ENCODE results near the gene TNPO3. TPM values are rescaled to one million over a fixed set of nuclear protein-coding genes. Genes with fewer than 3 reads are reported as not detected.

TNPO3 gene
- total and polyA plus RNA-seq, 2 of the 4 experiments (the other 2 are of a cell fraction) = 24.2 to 77.2 TPM

DNA sequence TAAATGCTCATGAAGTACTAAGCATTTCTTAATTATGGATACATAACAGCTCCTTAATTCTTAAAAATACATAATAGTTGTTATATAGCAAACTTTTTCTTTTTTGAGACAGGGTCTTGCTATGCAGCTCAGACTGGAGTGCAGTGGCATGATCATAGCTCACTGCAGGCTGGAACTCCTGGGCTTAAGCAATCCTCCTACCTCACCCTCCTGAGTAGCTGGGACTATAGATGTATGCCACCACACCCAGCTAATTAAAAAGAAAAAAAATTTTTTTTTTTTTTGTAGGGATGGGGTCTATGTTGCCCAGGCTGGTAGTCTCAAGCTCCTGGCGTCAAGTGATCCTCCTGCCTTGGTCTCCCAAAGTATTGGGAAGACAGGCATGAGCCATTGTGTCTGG, 86.3 kb downstream of the TNPO3 start:
- no peak overlapping the region for H3K56ac ChIP-seq (ENCODE audit: extremely low read depth, insufficient read depth, low read length)
- no peaks in the 10 kb centered on the region for H3K9me1 ChIP-seq (ENCODE audit: insufficient read depth, low read length)
- DNase-seq = no peak
- ChIA-PET POLR2A (ENCODE audit: unreplicated experiment) (no interaction called here), CTCF (no interaction called here)
- H3K36me3 ChIP-seq (ENCODE audit: control insufficient read depth, insufficient read depth, low read length) = peaks cover 31% of the 10 kb centered on the region
- H3K9ac ChIP-seq (ENCODE audit: low read depth, low read length) = no peak overlapping the region
- H4K5ac ChIP-seq (ENCODE audit: low read depth, low read length) = no peak overlapping the region
- ATAC-seq (ENCODE audit: low read depth) = no peak
- BruUV-seq (replicated peaks) = no TSS peak
- no peak overlapping the region for H2BK15ac ChIP-seq (ENCODE audit: low read depth, low read length)
- no peaks in the 10 kb centered on the region for H3K27me3 ChIP-seq (ENCODE audit: control insufficient read depth, insufficient read depth, low read length)
- H2BK20ac ChIP-seq (ENCODE audit: low read depth, low read length) = no peak overlapping the region
- intact Hi-C loops (cut with micrococcal nuclease) (no loop called here), dilution Hi-C loops (cut with HindIII; ENCODE audit: low sequenced_read_pairs, unreplicated experiment) (no loop called here), in situ Hi-C loops (cut with MboI; ENCODE audit: low sequenced_read_pairs) (no loop called here)
- H4K8ac ChIP-seq (ENCODE audit: low read depth in 2 of 2, low read length in 2 of 2) = no peak overlapping the region
- no peak overlapping the region for H2AK9ac ChIP-seq (replicated peaks; ENCODE audit: low read depth, low read length, poor library complexity)
- H3K14ac ChIP-seq (replicated peaks; ENCODE audit: low read depth, low read length) = no peak overlapping the region
- H3K4ac ChIP-seq (ENCODE audit: low read depth, low read length) = no peak overlapping the region
- no peak overlapping the region for H3K4me2 ChIP-seq (ENCODE audit: low read depth, low read length)
- H3K23ac ChIP-seq (ENCODE audit: low read depth, low read length) = no peak overlapping the region
- H3K27ac ChIP-seq (ENCODE audit: insufficient read depth, low read length) = no peak overlapping the region
- no peaks in the 10 kb centered on the region for H3K4me1 ChIP-seq (ENCODE audit: control insufficient read depth, insufficient read depth, low read length)
- no peak overlapping the region for H3K4me3 ChIP-seq (ENCODE audit: insufficient read depth, low read depth, low read length)
- H3K9me3 ChIP-seq (ENCODE audit: control insufficient read depth, insufficient read depth, low read length) = no peaks in the 10 kb centered on the region
- H4K20me1 ChIP-seq (ENCODE audit: insufficient read depth, low read length) = no peaks in the 10 kb centered on the region
- no peaks in the 10 kb centered on the region; a peak in 2 of 4 replicates for H3K79me1 ChIP-seq (ENCODE audit: low read depth in 1 of 2, low read length in 2 of 2)
- H4K91ac ChIP-seq (ENCODE audit: insufficient read depth, low read depth, low read length) = no peak overlapping the region
- no peak overlapping the region for H2AFZ ChIP-seq (replicated peaks; ENCODE audit: low read length, poor library complexity)
- no peak for TF ChIP-seq CHD1 (IDR thresholded peaks at IDR 0.05; ENCODE audit: low read depth, low read length)
- TF ChIP-seq BHLHE40 (IDR thresholded peaks at IDR 0.05; ENCODE audit: low read depth, low read length) = no peak
- TF ChIP-seq RCOR1 (IDR thresholded peaks at IDR 0.05; ENCODE audit: insufficient replicate concordance, low read length) = no peak
- TF ChIP-seq NFE2L2 (IDR thresholded peaks at IDR 0.05; ENCODE audit: low read depth, low read length) = no peak
- no peak for TF ChIP-seq POLR2A (IDR thresholded peaks at IDR 0.05; ENCODE audit: low read depth, low read length)
- TF ChIP-seq, protein P1, sequence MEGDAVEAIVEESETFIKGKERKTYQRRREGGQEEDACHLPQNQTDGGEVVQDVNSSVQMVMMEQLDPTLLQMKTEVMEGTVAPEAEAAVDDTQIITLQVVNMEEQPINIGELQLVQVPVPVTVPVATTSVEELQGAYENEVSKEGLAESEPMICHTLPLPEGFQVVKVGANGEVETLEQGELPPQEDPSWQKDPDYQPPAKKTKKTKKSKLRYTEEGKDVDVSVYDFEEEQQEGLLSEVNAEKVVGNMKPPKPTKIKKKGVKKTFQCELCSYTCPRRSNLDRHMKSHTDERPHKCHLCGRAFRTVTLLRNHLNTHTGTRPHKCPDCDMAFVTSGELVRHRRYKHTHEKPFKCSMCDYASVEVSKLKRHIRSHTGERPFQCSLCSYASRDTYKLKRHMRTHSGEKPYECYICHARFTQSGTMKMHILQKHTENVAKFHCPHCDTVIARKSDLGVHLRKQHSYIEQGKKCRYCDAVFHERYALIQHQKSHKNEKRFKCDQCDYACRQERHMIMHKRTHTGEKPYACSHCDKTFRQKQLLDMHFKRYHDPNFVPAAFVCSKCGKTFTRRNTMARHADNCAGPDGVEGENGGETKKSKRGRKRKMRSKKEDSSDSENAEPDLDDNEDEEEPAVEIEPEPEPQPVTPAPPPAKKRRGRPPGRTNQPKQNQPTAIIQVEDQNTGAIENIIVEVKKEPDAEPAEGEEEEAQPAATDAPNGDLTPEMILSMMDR (conservative IDR thresholded peaks at IDR 0.05; ENCODE audit: low read depth, low read length) = no peak
- TF ChIP-seq, protein P2, sequence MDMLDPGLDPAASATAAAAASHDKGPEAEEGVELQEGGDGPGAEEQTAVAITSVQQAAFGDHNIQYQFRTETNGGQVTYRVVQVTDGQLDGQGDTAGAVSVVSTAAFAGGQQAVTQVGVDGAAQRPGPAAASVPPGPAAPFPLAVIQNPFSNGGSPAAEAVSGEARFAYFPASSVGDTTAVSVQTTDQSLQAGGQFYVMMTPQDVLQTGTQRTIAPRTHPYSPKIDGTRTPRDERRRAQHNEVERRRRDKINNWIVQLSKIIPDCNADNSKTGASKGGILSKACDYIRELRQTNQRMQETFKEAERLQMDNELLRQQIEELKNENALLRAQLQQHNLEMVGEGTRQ (IDR thresholded peaks at IDR 0.05; ENCODE audit: low read depth, low read length) = no peak
- TF ChIP-seq, protein P3, sequence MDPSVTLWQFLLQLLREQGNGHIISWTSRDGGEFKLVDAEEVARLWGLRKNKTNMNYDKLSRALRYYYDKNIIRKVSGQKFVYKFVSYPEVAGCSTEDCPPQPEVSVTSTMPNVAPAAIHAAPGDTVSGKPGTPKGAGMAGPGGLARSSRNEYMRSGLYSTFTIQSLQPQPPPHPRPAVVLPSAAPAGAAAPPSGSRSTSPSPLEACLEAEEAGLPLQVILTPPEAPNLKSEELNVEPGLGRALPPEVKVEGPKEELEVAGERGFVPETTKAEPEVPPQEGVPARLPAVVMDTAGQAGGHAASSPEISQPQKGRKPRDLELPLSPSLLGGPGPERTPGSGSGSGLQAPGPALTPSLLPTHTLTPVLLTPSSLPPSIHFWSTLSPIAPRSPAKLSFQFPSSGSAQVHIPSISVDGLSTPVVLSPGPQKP (IDR thresholded peaks at IDR 0.05; ENCODE audit: borderline replicate concordance, low read depth, low read length) = no peak
- no peak for TF ChIP-seq SMC3 (IDR thresholded peaks at IDR 0.05; ENCODE audit: low read depth, low read length)
- TF ChIP-seq RFX5 (IDR thresholded peaks at IDR 0.05; ENCODE audit: low read depth, low read length) = no peak
- TF ChIP-seq CEBPB (IDR thresholded peaks at IDR 0.05; ENCODE audit: low read depth, low read length) = no peak
- no peak for TF ChIP-seq MAFK (IDR thresholded peaks at IDR 0.05; ENCODE audit: low read depth, low read length)
- TF ChIP-seq MAZ (IDR thresholded peaks at IDR 0.05; ENCODE audit: borderline replicate concordance, low read depth, low read length) = no peak
- TF ChIP-seq MXI1 (IDR thresholded peaks at IDR 0.05; ENCODE audit: borderline replicate concordance, low read depth, low read length) = no peak
- TF ChIP-seq RAD21 (IDR thresholded peaks at IDR 0.05; ENCODE audit: low read length) = no peak
- TF ChIP-seq FOS (IDR thresholded peaks at IDR 0.05; ENCODE audit: low read depth, low read length) = no peak
- no peak overlapping the region for H2BK5ac ChIP-seq (ENCODE audit: low read depth, low read length, poor library complexity, severe bottlenecking)
- no CpG with 5 or more reads among the region's 1 CpG for WGBS, 2 experiments (ENCODE audit: extremely low coverage in 2 of 2, insufficient read length in 1 of 2)
- H2BK120ac ChIP-seq (ENCODE audit: low read depth, low read length) = no peak overlapping the region
- no peak overlapping the region for H2AK5ac ChIP-seq (ENCODE audit: low read depth, low read length)
- no peak overlapping the region for H3K18ac ChIP-seq (ENCODE audit: low read depth, low read length)
